OCI-LY1 (cell line): ENCODE measurements around the gene MTMR3.

ENCODE experiments used
- H2AFZ ChIP-seq: fragments of 200-600 bp; sonication (generic), shearing (Covaris generic); 2 replicates; pipeline ENCODE4 v1.6.0; 2014; ENCODE audit warnings: antibody characterized with exemption, mild to moderate bottlenecking, low read length
- H3F3A ChIP-seq: fragments of 200-600 bp; sonication (generic), shearing (Covaris generic); 2 replicates; pipeline ENCODE4 v1.6.0; 2014; ENCODE audit warnings: mild to moderate bottlenecking, antibody characterized with exemption, low read length, moderate library complexity; ENCODE audit not compliant: insufficient read depth
- H3K27ac ChIP-seq: fragments of 200-600 bp; sonication (generic); 2 replicates; pipeline ENCODE4 v1.5.1; 2014; ENCODE audit warnings: low read length, mixed run types, mild to moderate bottlenecking, low read depth; ENCODE audit not compliant: poor library complexity, severe bottlenecking
- H3K27me3 ChIP-seq: fragments of 200-600 bp; sonication (generic); 2 replicates; pipeline ENCODE4 v1.6.0; 2014; ENCODE audit warnings: antibody characterized with exemption, mild to moderate bottlenecking, low read length, moderate library complexity; ENCODE audit not compliant: insufficient read depth
- H3K36me3 ChIP-seq: fragments of 200-600 bp; sonication (generic); 2 replicates; pipeline ENCODE4 v1.6.1; 2014; ENCODE audit warnings: mild to moderate bottlenecking, antibody characterized with exemption, low read length, moderate library complexity, mixed read lengths; ENCODE audit not compliant: insufficient read depth
- H3K4me1 ChIP-seq: fragments of 200-600 bp; sonication (generic); 2 replicates; pipeline ENCODE4 v1.5.1; 2014; ENCODE audit warnings: mild to moderate bottlenecking, low read length, moderate library complexity; ENCODE audit not compliant: insufficient read depth, severe bottlenecking
- H3K4me2 ChIP-seq: fragments of 200-600 bp; sonication (generic), shearing (Covaris generic); 2 replicates; pipeline ENCODE4 v1.6.1; 2014; ENCODE audit warnings: low read length
- H3K4me3 ChIP-seq: fragments of 200-600 bp; sonication (generic); 2 replicates; pipeline ENCODE4 v1.5.1; 2014; ENCODE audit warnings: low read length, low read depth, mild to moderate bottlenecking, mixed read lengths; ENCODE audit not compliant: poor library complexity, severe bottlenecking
- H3K79me2 ChIP-seq: fragments of 200-600 bp; shearing (Covaris generic); 2 replicates; pipeline ENCODE4 v1.6.1; 2016; ENCODE audit warnings: mixed run types, low read length, mixed read lengths; ENCODE audit not compliant: insufficient read depth
- H3K9ac ChIP-seq: fragments of 200-600 bp; sonication (generic), shearing (Covaris generic); 2 replicates; pipeline ENCODE4 v1.6.1; 2014; ENCODE audit warnings: mild to moderate bottlenecking, low read length, mixed read lengths
- H3K9me2 ChIP-seq: fragments of 200-600 bp; sonication (generic), shearing (Covaris generic); 2 replicates; pipeline ENCODE4 v1.6.1; 2014; ENCODE audit warnings: low read depth, mild to moderate bottlenecking, low read length, mixed read lengths
- H3K9me3 ChIP-seq: fragments of 200-600 bp; shearing (Covaris generic); 2 replicates; pipeline ENCODE4 v1.6.1; 2014; ENCODE audit warnings: low read length, mixed read lengths
- H4K20me1 ChIP-seq: fragments of 200-600 bp; sonication (generic), shearing (Covaris generic); 2 replicates; pipeline ENCODE4 v1.6.0; 2016; ENCODE audit warnings: mild to moderate bottlenecking, low read length; ENCODE audit not compliant: insufficient read depth
- CTCF ChIP-seq: fragments of 200-600 bp; sonication (generic), shearing (Covaris generic); IDR thresholded peaks from 2 replicates; pipeline ENCODE4 v1.5.1; 2017; ENCODE audit warnings: mild to moderate bottlenecking, antibody characterized with exemption, low read length, moderate library complexity, mixed read lengths
- EZH2 ChIP-seq: fragments of 200-600 bp; sonication (generic), shearing (Covaris generic); IDR thresholded peaks from 2 replicates; pipeline ENCODE4 v1.8.0; 2017; ENCODE audit warnings: borderline replicate concordance, mixed run types, mild to moderate bottlenecking, antibody characterized with exemption, low read length, moderate library complexity, mixed read lengths

MTMR3 gene

GRCh38 chr22:30015229-30015797 lies 132.3 kb downstream of the MTMR3 start:
- no peaks in the 10 kb centered on the region for H4K20me1 ChIP-seq
- no peaks in the 10 kb centered on the region for H3K4me1 ChIP-seq
- H3K9ac ChIP-seq: no peak overlapping the region
- H3K27me3 ChIP-seq: no peaks in the 10 kb centered on the region
- no peaks in the 10 kb centered on the region for H3K9me2 ChIP-seq
- no peak overlapping the region for H3K4me3 ChIP-seq
- H3K36me3 ChIP-seq: peaks cover 46% of the 10 kb centered on the region
- H3K79me2 ChIP-seq: no peaks in the 10 kb centered on the region
- no peak overlapping the region for H2AFZ ChIP-seq
- no peak overlapping the region for H3K27ac ChIP-seq
- no peaks in the 10 kb centered on the region for H3K9me3 ChIP-seq
- H3K4me2 ChIP-seq: no peak overlapping the region
- no peaks in the 10 kb centered on the region for H3F3A ChIP-seq
- TF ChIP-seq EZH2 (no peak), CTCF (no peak)

- H3K4me2 ChIP-seq: no peak overlapping the region
- no peak overlapping the region for H3K4me3 ChIP-seq
- H3K27ac ChIP-seq: no peak overlapping the region
- H3K9ac ChIP-seq: no peak overlapping the region
- no peaks in the 10 kb centered on the region for H3K27me3 ChIP-seq
- no peaks in the 10 kb centered on the region for H3K79me2 ChIP-seq
- no peak for TF ChIP-seq EZH2
- TF ChIP-seq CTCF: no peak
- H3K4me1 ChIP-seq: no peaks in the 10 kb centered on the region
- no peak overlapping the region for H2AFZ ChIP-seq
- no peaks in the 10 kb centered on the region for H3K9me2 ChIP-seq
- peaks cover 48% of the 10 kb centered on the region for H3K36me3 ChIP-seq
- no peaks in the 10 kb centered on the region for H3F3A ChIP-seq
- no peaks in the 10 kb centered on the region for H3K9me3 ChIP-seq
- no peaks in the 10 kb centered on the region for H4K20me1 ChIP-seq
These were observed 132.9 kb downstream of the MTMR3 start for GRCh38 chr22:30015846-30016245.

GRCh38 chr22:30016596-30016995 lies 133.6 kb downstream of the MTMR3 start:
- no peak overlapping the region for H3K4me2 ChIP-seq
- TF ChIP-seq EZH2: no peak
- no peak for TF ChIP-seq CTCF
- H3K27me3 ChIP-seq: no peaks in the 10 kb centered on the region
- H3K9ac ChIP-seq: no peak overlapping the region
- no peaks in the 10 kb centered on the region for H3K4me1 ChIP-seq
- H3K79me2 ChIP-seq: no peaks in the 10 kb centered on the region
- no peaks in the 10 kb centered on the region for H4K20me1 ChIP-seq
- no peak overlapping the region for H2AFZ ChIP-seq
- no peaks in the 10 kb centered on the region for H3F3A ChIP-seq
- H3K36me3 ChIP-seq: peaks cover 53% of the 10 kb centered on the region
- H3K9me2 ChIP-seq: no peaks in the 10 kb centered on the region
- no peak overlapping the region for H3K4me3 ChIP-seq
- H3K27ac ChIP-seq: no peak overlapping the region
- no peaks in the 10 kb centered on the region for H3K9me3 ChIP-seq
